ENCODE measurements around the gene ZSCAN29. TPM values are rescaled to one million over a fixed set of nuclear protein-coding genes. Genes with fewer than 3 reads are reported as not detected.
"Not testable (repeated sequence)": the region's sequence is repeated elsewhere in the genome, so short reads cannot be mapped to it uniquely, and the experiment has no call there.

The ZSCAN29 gene
- total RNA-seq = 10 to 100 TPM; 42.0 to 44.8 TPM

DNA sequence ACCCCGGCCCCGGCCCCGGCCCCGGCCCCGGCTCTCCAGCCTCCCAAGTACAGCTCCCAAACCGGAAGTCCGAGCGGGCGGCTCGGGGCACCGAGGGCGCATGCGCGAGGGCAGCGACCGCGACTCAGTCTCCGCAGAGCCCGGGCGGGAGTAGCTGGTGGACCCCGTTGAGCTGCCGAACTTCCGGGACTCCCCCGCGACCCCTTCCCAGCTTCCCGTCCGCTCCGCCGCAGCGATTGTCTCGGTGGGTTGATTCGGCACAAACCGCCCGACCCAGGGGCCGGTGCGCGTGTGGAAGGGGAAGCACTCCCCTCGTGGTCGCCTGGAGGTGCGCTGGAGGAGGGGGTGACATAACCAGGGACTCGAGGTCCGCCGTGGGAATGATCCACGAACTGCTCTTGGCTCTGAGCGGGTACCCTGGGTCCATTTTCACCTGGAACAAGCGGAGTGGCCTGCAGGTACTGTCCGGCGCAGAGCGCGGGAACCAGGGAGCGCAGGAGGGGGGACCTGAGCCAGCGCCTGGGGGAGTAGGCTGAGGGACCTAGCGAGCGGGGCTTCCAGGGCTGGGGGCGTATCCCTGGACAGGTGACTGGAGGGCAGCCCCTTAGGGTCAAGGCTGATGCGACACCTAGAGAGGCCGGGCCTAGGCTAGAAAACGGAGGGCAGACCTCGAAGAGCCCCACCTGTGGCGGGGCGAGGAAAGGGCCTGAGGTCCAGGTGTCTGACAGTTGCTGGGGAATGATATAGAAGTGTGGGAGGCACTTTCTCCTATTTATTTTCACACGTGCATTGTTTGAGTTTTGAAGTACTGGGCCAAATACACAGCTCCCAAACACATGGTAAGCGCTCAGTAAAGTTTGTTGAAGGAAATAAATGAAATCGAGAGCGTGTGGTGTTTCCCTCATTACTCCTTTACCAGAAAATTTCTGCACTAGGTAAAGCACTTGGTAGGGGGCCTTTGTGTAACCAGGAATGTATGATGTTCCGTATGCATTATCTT is at the start of gene ZSCAN29, which contains the start of gene TUBGCP4:
Gene ZSCAN29 (minus strand): TSS at position 69 of the 1,000 bp plus-strand sequence. CDS start 1,130 bp downstream, outside the sequence.
Gene TUBGCP4 (plus strand): TSS at position 127 of the 1,000 bp plus-strand sequence. CDS start 254 bp downstream, at position 381.
- Mint-ChIP-seq H3K27ac (peak within 1 kb of the TSS; percentile 95), H3K4me3 (peak within 1 kb of the TSS; percentile 89 to 99), H3K36me3 (ENCODE audit: insufficient read depth in 2 of 2) (peaks cover 22 to 35% of the 10 kb centered on the region in 2 donors), H3K4me1 (ENCODE audit: low read depth) (peaks cover 44% of the 10 kb centered on the region), H3K9me3 (peaks cover 0 to 10% of the 10 kb centered on the region in 2 donors), H3K27me3 (ENCODE audit: low read depth) (no peaks in the 10 kb centered on the region)
- ATAC-seq (replicated peaks in 1 of 2) = peak; percentile 90 to 94
- peak; percentile 85 to 90 for DNase-seq

- no peak for DNase-seq
- H3K4me3 Mint-ChIP-seq = no peak overlapping the region
- H3K4me1 Mint-ChIP-seq (ENCODE audit: low read depth) = peaks cover 4% of the 10 kb centered on the region
- ATAC-seq (replicated peaks in 1 of 2) = no peak
- no peak overlapping the region for H3K27ac Mint-ChIP-seq
- H3K27me3 Mint-ChIP-seq (ENCODE audit: low read depth) = no peaks in the 10 kb centered on the region
- no peaks in the 10 kb centered on the region for H3K9me3 Mint-ChIP-seq
- peaks cover 6 to 12% of the 10 kb centered on the region in 2 donors for H3K36me3 Mint-ChIP-seq (ENCODE audit: insufficient read depth in 2 of 2)
Measured at GRCh38 chr15:43420435-43420834, 49.6 kb upstream of the ZSCAN29 start.

DNA sequence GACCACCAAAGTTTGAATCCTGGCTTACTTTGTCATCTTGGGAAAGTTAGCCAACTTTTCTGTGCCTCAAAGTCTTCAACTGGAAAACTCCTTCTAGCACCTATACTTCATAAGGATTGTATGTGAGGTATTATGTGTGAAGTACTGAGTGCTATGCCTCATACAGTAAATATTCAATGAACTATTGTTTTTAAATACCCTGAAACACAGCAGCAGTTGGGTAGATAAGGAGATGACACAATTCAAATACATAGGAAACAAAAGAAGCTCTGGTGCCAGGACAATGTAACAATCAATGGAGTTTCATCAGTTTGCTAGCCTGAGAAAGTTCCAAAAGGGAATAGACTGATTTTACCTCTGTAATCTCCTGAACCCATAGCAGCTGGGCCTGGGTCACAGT is 43.4 kb upstream of the ZSCAN29 start:
- H3K27me3 Mint-ChIP-seq (ENCODE audit: low read depth) = no peaks in the 10 kb centered on the region
- no peak for DNase-seq
- no peaks in the 10 kb centered on the region for H3K9me3 Mint-ChIP-seq
- no peak overlapping the region for H3K4me3 Mint-ChIP-seq
- peaks cover 3 to 16% of the 10 kb centered on the region in 2 donors for H3K36me3 Mint-ChIP-seq (ENCODE audit: insufficient read depth in 2 of 2)
- no peaks in the 10 kb centered on the region for H3K4me1 Mint-ChIP-seq (ENCODE audit: low read depth)
- peak overlapping the region; percentile 92 for H3K27ac Mint-ChIP-seq
- no peak for ATAC-seq (replicated peaks in 1 of 2)

DNA sequence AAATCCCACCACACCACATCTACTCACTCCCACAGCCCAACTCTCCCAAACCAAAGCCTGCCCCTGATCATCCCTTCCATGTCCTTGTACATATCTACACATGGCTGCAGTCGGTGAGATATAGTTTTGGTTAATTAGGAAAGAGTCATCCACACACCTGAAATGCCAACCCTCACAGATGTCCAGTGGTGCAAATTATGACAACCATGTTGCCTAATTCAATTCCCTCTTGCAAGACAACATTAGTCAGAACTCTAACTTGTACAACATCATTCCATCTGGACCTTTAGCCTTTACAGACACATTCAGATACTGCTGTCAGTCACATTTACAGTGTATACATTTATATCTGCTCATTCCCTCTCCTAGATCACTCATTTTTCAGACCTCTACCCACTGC is 41.3 kb upstream of the ZSCAN29 start:
- H3K4me1 Mint-ChIP-seq (ENCODE audit: low read depth) = no peaks in the 10 kb centered on the region
- H3K9me3 Mint-ChIP-seq = no peaks in the 10 kb centered on the region
- no peaks in the 10 kb centered on the region for H3K27me3 Mint-ChIP-seq (ENCODE audit: low read depth)
- ATAC-seq (replicated peaks in 1 of 2) (no peak), DNase-seq (no peak)
- H3K27ac Mint-ChIP-seq = no peak overlapping the region
- peaks cover 11 to 25% of the 10 kb centered on the region in 2 donors for H3K36me3 Mint-ChIP-seq (ENCODE audit: insufficient read depth in 2 of 2)
- H3K4me3 Mint-ChIP-seq = no peak overlapping the region

DNA sequence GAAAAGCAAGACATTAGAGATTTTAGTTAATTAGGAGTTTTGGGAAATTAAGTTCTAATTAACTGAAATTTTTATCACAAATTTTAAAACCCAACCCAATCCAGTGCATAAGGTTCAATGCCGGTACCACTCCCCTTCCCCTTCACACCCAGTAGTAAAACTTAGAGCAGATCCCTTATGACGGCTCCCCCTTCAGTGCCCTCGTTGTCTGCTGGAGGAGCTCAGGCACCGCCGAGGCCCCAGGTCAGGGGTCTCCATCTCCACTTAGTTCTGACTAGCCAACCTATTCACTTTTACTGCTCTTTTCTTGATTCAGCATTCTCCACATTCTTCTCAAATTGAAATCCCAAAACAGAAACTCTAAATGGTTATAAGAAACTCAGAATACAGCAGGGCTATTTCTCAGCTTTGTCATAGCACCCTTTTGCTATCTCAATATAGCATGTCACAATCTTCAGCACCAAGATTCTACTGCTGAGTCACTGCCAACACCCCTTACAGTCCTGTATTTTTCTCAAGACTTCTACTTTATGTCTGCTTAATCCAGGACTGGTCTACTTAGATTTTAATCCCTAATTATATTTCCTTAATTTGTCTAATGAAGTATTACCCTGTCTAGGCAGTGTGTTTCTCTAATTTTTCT is 39.9 kb upstream of the ZSCAN29 start:
- DNase-seq = no peak
- no peak for ATAC-seq (replicated peaks in 1 of 2)
- H3K9me3 Mint-ChIP-seq = no peaks in the 10 kb centered on the region
- no peak overlapping the region for H3K27ac Mint-ChIP-seq
- no peak overlapping the region for H3K4me3 Mint-ChIP-seq
- no peaks in the 10 kb centered on the region for H3K4me1 Mint-ChIP-seq (ENCODE audit: low read depth)
- H3K36me3 Mint-ChIP-seq (ENCODE audit: insufficient read depth in 2 of 2) = peaks cover 14 to 25% of the 10 kb centered on the region in 2 donors
- H3K27me3 Mint-ChIP-seq (ENCODE audit: low read depth) = no peaks in the 10 kb centered on the region

- Mint-ChIP-seq H3K36me3 (ENCODE audit: insufficient read depth in 2 of 2) (peaks cover 15 to 25% of the 10 kb centered on the region in 2 donors), H3K9me3 (no peaks in the 10 kb centered on the region), H3K4me3 (no peak overlapping the region), H3K4me1 (ENCODE audit: low read depth) (no peaks in the 10 kb centered on the region), H3K27me3 (ENCODE audit: low read depth) (no peaks in the 10 kb centered on the region), H3K27ac (no peak overlapping the region)
- DNase-seq (no peak), ATAC-seq (replicated peaks in 1 of 2) (no peak)
Measured at GRCh38 chr15:43408789-43409188, 37.9 kb upstream of the ZSCAN29 start.

DNA sequence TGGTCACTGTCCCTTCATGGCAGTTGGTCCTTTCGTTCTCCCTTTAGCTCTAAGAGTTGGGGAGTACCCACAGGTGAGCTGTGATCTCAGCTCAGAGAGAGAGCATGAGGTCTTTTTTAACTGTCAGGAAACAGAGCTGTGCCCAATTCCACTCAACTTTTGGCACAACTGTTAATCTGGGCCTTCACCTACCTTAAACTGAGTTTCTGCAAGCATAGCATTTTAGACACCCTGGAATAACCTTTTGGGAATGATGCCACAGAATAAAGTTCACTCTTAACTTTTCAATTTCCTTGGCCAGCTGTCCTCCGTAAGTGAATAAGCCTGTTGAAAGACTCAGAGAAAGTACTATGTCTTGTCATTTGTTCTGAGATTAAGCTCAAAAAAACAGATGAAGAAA is 36.0 kb upstream of the ZSCAN29 start:
- Mint-ChIP-seq H3K36me3 (ENCODE audit: insufficient read depth in 2 of 2) (peaks cover 18 to 24% of the 10 kb centered on the region in 2 donors), H3K4me3 (no peak overlapping the region), H3K4me1 (ENCODE audit: low read depth) (peaks cover 4% of the 10 kb centered on the region), H3K27ac (no peak overlapping the region), H3K27me3 (ENCODE audit: low read depth) (no peaks in the 10 kb centered on the region), H3K9me3 (no peaks in the 10 kb centered on the region)
- no peak for ATAC-seq (replicated peaks in 1 of 2)
- DNase-seq = no peak

DNA sequence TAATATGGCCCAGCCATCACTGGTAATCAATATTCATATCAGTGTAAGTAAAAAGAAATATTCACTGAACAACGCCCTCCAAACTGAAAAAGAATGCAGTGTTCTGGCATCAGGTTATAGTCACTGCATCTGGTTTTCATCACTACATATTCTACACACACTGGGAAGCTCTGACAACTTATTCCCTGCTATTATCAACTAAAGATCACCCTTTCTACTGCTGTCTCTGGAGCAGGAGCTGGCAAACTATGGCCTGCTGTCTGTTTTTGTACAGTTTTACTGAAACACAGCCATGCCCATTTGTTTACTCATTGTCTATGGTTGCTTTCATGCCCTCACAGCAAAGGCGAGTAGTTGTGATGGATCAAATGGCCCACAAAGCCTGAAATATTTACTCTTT is 35.3 kb upstream of the ZSCAN29 start:
- no peaks in the 10 kb centered on the region for H3K27me3 Mint-ChIP-seq (ENCODE audit: low read depth)
- H3K4me1 Mint-ChIP-seq (ENCODE audit: low read depth) = peaks cover 4% of the 10 kb centered on the region
- H3K9me3 Mint-ChIP-seq = no peaks in the 10 kb centered on the region
- no peak overlapping the region for H3K4me3 Mint-ChIP-seq
- H3K27ac Mint-ChIP-seq = no peak overlapping the region
- ATAC-seq (replicated peaks in 1 of 2) (no peak), DNase-seq (no peak)
- H3K36me3 Mint-ChIP-seq (ENCODE audit: insufficient read depth in 2 of 2) = peaks cover 18 to 30% of the 10 kb centered on the region in 2 donors

DNA sequence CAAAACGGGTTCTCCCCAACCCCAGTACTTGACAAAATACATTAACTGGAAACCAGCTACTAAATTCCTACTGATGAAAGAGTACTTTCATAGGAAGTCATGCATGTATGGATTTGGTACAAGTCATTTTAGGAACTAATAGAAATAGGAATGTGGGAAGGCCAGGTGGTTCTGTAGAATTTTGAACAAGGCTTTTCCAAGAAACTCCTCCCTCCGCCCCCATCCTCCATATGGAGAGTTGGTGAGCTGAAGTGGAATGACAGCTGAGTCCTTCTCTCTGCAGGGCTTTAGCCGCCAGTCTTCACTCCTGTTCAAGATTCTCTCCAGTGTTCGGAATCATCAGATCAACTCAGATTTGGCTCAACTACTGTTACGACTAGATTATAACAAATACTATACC is 33.3 kb upstream of the ZSCAN29 start:
- DNase-seq (no peak), ATAC-seq (replicated peaks in 1 of 2) (no peak)
- Mint-ChIP-seq H3K27ac (no peak overlapping the region), H3K27me3 (ENCODE audit: low read depth) (no peaks in the 10 kb centered on the region), H3K4me3 (no peak overlapping the region), H3K36me3 (ENCODE audit: insufficient read depth in 2 of 2) (peaks cover 18 to 26% of the 10 kb centered on the region in 2 donors), H3K9me3 (no peaks in the 10 kb centered on the region), H3K4me1 (ENCODE audit: low read depth) (peaks cover 4% of the 10 kb centered on the region)

- Mint-ChIP-seq H3K4me1 (ENCODE audit: low read depth) (peaks cover 4% of the 10 kb centered on the region), H3K4me3 (no peak overlapping the region), H3K27ac (no peak overlapping the region), H3K36me3 (ENCODE audit: insufficient read depth in 2 of 2) (peaks cover 16 to 21% of the 10 kb centered on the region in 2 donors), H3K27me3 (ENCODE audit: low read depth) (no peaks in the 10 kb centered on the region), H3K9me3 (no peaks in the 10 kb centered on the region)
- DNase-seq (no peak), ATAC-seq (replicated peaks in 1 of 2) (no peak)
Measured at GRCh38 chr15:43403616-43404015, 32.8 kb upstream of the ZSCAN29 start.

DNA sequence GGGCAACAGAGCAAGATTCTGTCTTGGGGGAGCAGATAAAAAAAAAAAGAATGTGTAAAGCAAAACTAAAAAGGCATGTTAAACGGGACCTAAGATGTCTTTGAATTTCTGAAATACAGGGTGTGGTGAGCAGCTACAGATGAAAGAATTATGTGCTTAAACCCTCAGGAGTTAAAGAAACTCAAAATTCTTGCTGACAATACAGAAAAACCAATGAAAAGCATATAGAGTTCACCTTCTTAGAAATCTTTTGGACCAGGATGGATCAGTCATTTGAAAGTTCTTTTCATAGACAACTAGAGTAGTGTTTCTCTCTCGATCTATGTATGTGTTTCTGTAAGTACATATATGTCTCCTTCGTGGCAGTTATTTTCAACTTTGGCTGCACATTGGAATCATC is 31.4 kb upstream of the ZSCAN29 start:
- DNase-seq = no peak
- Mint-ChIP-seq H3K36me3 (ENCODE audit: insufficient read depth in 2 of 2) (peaks cover 13 to 17% of the 10 kb centered on the region in 2 donors), H3K4me3 (no peak overlapping the region), H3K4me1 (ENCODE audit: low read depth) (peaks cover 4% of the 10 kb centered on the region), H3K9me3 (no peaks in the 10 kb centered on the region), H3K27ac (peak overlapping the region; percentile 48), H3K27me3 (ENCODE audit: low read depth) (no peaks in the 10 kb centered on the region)
- ATAC-seq (replicated peaks in 1 of 2) = no peak

- ATAC-seq (replicated peaks in 1 of 2); H3K4me1 Mint-ChIP-seq (ENCODE audit: low read depth); H3K9me3 Mint-ChIP-seq; H3K27ac Mint-ChIP-seq; H3K4me3 Mint-ChIP-seq; DNase-seq; H3K27me3 Mint-ChIP-seq (ENCODE audit: low read depth): not testable (repeated sequence)
- peaks cover 10 to 15% of the 10 kb centered on the region in 2 donors for H3K36me3 Mint-ChIP-seq (ENCODE audit: insufficient read depth in 2 of 2)
Measured at GRCh38 chr15:43393592-43393991, 22.7 kb upstream of the ZSCAN29 start.

- no peaks in the 10 kb centered on the region for H3K9me3 Mint-ChIP-seq
- ATAC-seq (replicated peaks in 1 of 2) (no peak), DNase-seq (no peak)
- peaks cover 10 to 27% of the 10 kb centered on the region in 2 donors for H3K36me3 Mint-ChIP-seq (ENCODE audit: insufficient read depth in 2 of 2)
- H3K27me3 Mint-ChIP-seq (ENCODE audit: low read depth) = no peaks in the 10 kb centered on the region
- peak overlapping the region; percentile 74 for H3K27ac Mint-ChIP-seq
- no peaks in the 10 kb centered on the region for H3K4me1 Mint-ChIP-seq (ENCODE audit: low read depth)
- H3K4me3 Mint-ChIP-seq = no peak overlapping the region
Measured at GRCh38 chr15:43390723-43391122, 19.9 kb upstream of the ZSCAN29 start.
